ENCODE measurements around the gene CT83.

CT83 gene, protein sequence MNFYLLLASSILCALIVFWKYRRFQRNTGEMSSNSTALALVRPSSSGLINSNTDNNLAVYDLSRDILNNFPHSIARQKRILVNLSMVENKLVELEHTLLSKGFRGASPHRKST

DNA sequence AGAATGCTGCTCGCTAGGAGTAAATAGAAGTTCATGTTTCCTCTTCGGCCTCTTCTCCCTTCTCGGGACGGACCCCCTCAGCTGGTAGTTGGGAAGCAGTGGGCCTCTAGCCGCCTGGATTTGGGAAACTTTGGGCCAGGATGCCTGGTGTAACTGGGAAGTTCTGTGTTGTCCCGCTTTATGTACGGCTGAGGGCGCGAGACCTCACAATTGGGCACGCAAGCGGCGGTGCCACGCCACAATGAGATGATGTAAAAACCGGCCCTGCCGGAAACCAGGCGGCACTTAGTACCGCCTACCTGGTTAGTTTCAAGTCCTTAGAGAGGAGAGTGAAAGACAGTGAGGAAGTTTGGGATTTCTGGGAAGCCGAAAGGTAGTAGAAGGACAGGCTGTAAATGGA lies at the start of gene CT83:
Gene CT83 (minus strand): TSS at position 155 of the 400 bp plus-strand sequence. CDS start 120 bp downstream, at position 35.
- no peak for DNase-seq

DNA sequence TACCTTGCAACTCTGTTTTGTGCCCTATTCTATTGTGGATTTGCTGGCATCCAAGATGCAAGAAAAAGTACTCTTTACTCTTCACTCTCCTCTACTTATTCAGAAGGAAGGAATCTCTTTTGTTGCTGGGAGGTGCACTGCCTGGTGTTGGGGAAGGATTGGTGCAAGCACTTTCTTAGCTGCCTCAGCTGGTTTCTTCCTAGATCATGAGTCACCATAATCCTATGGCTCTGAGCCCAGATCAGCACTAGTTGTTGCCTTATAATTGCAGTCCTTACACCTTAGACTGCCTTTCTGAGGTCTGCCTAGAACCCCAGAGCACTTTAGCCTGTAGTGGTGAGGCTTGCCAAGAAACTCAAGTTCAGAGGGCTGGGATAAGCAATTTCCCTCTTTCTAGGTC lies 37.0 kb upstream of the CT83 start:
- DNase-seq = no peak

DNA sequence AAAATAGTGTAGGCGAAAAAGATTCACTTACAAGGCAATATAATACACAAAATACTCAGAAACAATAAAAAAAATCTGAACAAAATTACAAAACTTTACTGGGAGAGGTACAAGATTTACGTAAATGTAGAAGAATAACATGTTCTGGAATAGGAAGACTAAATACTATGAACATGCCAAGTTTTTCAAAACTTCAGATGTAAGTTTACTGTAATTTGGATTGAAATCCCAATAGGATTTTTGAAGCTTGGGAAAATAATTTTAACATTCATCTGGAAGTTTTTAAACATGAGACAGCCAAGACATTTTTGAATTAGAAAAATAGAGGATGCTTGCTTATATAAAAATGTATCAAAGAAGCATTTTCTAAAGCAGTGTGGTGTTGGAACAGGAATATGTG lies 30.5 kb upstream of the CT83 start:
- DNase-seq = no peak

DNA sequence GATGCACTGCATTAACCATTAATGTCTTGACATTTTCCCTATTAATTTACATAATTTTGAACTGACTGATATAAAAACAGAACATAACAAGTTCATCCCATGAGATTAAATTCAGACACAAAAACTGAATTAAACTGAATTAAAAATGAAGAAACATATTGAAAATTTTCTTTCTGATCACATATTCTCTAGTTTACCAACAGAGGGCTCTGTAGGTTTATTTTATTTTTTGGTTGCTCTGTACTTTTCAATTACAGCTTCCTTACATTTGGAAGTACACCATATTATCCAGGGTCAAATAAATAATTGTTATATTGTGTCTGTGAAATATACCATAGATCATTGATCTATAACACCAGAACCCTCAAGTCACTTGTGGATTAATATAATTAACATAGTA lies 27.3 kb upstream of the CT83 start:
- no peak for DNase-seq

DNA sequence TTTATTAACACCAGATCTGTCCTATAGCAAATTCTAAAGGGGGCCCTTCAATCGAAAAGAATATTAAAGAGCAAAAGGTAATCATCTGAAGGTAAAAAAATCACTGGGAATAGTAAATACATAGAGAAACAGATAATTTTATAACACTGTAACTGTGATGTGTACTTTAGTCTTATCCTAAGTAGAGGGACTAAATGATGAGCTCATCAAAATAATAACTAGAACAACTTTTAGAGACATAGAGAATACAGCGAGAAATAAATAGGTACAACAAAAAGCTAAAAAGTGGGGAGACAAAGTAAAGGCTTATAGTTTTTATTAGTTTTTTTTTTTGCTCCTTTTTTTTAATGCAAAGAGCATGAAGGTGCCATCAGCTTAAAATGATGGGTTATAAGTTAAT lies 17.3 kb upstream of the CT83 start:
- DNase-seq = no peak

DNA sequence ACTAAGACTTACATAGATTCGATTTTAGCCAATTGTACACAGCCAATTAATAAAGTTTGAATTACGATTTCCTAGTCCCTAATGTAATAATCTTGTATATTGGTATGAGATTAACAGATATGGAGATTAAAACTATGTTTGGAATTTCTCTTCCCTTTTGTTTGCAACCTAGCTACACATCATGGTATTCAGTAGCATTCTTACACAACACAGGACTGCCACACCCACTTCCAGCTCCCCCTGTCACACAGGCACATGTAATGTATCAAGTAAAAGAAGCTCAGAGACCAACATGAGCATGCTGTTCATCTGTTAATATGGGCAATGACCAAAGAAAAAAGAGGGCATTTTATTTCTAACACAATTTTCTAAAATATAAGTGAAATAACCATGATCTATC lies 13.6 kb downstream of the CT83 start:
- no peak for DNase-seq

DNA sequence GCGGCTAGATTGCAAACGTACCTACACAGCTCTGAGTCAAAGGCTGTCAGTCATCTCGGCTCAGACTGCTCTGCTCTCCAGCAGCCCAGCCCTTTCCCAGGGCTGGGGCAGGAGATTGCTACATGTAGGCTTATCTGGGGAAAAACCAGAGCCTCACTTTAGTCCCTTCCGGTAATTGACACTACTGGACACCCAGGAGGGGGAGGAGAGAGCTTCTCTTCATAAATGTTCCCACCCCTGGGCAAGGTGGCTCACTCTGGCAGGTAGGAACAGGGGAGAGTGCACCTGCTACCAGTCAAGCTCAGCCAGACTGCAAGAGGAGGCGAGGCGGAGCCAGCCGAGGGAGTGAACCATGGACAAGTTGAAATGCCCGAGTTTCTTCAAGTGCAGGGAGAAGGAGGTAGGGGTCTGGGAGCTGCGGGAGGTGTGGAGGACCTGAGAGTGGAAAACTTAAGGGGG lies 26.4 kb downstream of the CT83 start, which contains the start of gene SLC6A14:
Gene SLC6A14 (plus strand): TSS at position 249 of the 459 bp plus-strand sequence. CDS start 104 bp downstream, at position 353.
- no peak for DNase-seq

DNA sequence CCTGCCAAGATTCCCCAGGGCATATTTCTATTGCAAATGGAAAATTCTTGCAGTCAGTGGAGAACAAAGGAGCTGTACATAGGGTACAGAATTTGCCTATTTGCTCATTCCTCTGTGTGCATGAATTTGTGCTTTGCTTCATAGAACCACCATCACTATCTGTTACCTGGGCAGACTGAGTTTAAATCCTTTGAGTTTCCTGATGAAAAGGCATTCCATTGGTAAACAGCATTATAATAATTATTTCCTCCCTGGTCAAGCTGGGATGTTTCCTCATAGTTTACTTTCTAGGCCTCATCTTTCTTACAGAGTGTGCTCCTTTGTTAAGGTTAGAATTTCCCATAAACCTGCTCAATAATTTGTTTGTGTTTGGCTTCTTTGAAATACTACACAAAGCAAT lies 27.2 kb downstream of the CT83 start:
- no peak for DNase-seq

DNA sequence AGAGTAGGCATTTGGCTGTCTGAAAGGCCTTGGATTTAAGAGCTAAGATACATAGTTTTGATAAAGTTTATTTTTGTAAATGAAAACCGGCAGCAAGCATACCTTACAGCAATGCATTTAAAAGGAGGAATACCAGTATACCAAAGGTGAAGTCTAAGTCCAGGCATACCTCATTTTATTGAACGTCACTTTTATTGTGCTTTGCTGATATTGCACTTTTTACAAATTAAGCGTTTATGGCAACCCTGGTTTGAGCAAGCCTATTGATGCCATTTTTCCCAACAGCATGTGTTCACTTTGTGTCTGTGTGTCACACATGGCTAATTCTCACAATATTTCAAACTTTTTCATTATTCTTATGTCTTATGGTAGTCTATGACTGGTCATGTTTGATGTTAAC lies 34.8 kb downstream of the CT83 start:
- no peak for DNase-seq

DNA sequence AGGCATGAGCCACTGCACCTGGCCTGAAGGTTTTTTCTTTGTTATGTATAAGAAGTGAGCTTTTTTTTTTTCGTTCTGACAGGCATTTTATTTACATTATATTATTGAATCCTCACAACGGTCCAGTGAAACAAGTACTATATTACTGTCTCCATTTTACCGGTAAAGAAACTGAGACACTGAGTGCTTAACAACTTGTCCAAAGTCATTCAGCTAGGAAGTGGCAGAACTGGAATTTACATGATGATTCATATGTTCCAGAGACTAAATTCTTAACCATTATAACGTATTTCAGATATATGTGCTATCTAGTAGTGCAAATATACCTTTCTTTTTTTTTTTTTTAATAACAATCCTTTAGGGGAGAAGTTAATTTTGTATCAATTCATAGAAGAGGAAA lies 44.8 kb downstream of the CT83 start:
- no peak for DNase-seq

DNA sequence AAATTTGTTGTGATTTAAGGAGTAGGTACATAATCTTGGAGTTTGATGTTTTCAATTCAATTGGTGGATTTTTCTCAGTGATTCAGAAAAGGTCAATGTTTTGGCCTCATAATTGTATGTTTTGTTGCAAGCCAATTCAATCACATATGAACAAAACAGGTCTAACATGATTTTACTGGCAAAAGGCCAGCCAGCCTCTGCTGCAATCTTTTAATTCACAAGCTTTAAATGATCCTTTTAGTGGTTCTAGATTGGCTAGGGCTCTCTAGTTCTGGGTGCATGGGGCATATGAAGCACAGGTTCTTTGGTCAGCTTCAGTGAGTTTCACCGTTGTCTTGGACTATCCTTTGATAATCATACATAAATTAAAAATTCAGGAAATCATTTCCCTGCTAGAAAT lies 45.6 kb downstream of the CT83 start:
- DNase-seq = no peak

DNA sequence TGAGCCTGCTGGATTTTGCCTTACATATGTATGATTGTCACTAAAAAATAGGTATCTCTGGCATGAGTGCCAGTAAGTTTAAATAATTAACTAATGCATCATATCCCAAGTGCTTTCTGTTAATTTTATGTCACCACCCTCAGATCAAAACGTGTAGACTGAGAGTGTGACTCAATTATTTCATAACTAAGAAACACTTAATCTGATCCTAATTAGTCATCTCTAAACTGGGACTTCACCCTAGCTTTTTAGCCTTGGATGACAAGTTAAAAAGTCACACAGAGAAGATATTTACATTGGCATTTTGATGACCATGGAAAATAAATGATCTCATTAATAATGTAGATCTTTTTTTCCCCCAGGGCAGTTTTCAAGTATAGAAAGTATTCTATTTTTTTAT lies 49.5 kb downstream of the CT83 start:
- DNase-seq = no peak

Measured in activated CD4-positive, CD25-positive, alpha-beta regulatory T cell (primary cell).